Mesenteric fat pad (tissue), 1 donor: ENCODE measurements around the gene MRPS7. TPM values are rescaled to one million over a fixed set of nuclear protein-coding genes. Genes with fewer than 3 reads are reported as not detected.

Source experiments
- DNase-seq: peaks from one replicate; pipeline ENCODE4 v3.0.0-alpha.2; 2020; ENCODE audit warnings: low spot score
- long read RNA-seq: library from polyadenylated mRNA; unstranded; transcript quantifications from one replicate; pipeline ENCODE4 v2.0.0, GENCODE V29; 2020
- total RNA-seq: library from RNA; stranded (reverse); fragmentation: NEBNext Ultra II Directional; extraction: Animal tissue kit (Norgen Biotek cat#: 25700); gene quantifications from one replicate; pipeline ENCODE4 v1.2.1, GENCODE V29; 2021
- donor health status: DM: yes; HTN: yes; CAD: no.

The MRPS7 gene
- total RNA-seq: 45.7 TPM
- long read RNA-seq, transcript MRPS7-203 (4 exons, 1,638 nt): minor isoform, 19 of 197 reads
- long read RNA-seq, transcript MRPS7-201 (5 exons, 1,406 nt): major isoform, 167 of 197 reads
- long read RNA-seq, partial matches to known transcripts: 1 of 197 reads
- long read RNA-seq, other reads (novel, unspliced or antisense): 9 of 197 reads

GRCh38 chr17:75261336-75262111 is at the start of gene MRPS7, which contains the start of gene GGA3:
Gene MRPS7 (plus strand): TSS chr17:75261879. CDS start chr17:75261901, 22 bp downstream.
Gene GGA3 (minus strand): TSS chr17:75261606. CDS start chr17:75261587, 19 bp downstream.
- peak; percentile 98 for DNase-seq

- no peak for DNase-seq
Measured at GRCh38 chr17:75218131-75218530, 43.5 kb upstream of the MRPS7 start.

- DNase-seq: no peak
Measured at GRCh38 chr17:75219815-75220214, 41.9 kb upstream of the MRPS7 start.

- no peak for DNase-seq
Measured at GRCh38 chr17:75225016-75225415, 36.7 kb upstream of the MRPS7 start.

- no peak for DNase-seq
Measured at GRCh38 chr17:75227729-75228128, 34.0 kb upstream of the MRPS7 start.

- DNase-seq: no peak
Measured at GRCh38 chr17:75228305-75228704, 33.4 kb upstream of the MRPS7 start.

- no peak for DNase-seq
Measured at GRCh38 chr17:75228847-75229246, 32.8 kb upstream of the MRPS7 start.

- no peak for DNase-seq
Measured at GRCh38 chr17:75231071-75231470, 30.6 kb upstream of the MRPS7 start.

GRCh38 chr17:75231741-75232464 is 29.8 kb upstream of the MRPS7 start:
- no peak for DNase-seq

- no peak for DNase-seq
Measured at GRCh38 chr17:75232786-75233185, 28.9 kb upstream of the MRPS7 start.

- no peak for DNase-seq
Measured at GRCh38 chr17:75237100-75238014, 24.3 kb upstream of the MRPS7 start.

- DNase-seq: no peak
Measured at GRCh38 chr17:75238020-75238580, 23.6 kb upstream of the MRPS7 start.

GRCh38 chr17:75238684-75239191 is 22.9 kb upstream of the MRPS7 start:
- DNase-seq: no peak

- no peak for DNase-seq
Measured at GRCh38 chr17:75239214-75239613, 22.5 kb upstream of the MRPS7 start.

- DNase-seq: no peak
Measured at GRCh38 chr17:75239778-75240393, 21.8 kb upstream of the MRPS7 start.

- no peak for DNase-seq
Measured at GRCh38 chr17:75240394-75241142, 21.1 kb upstream of the MRPS7 start.

- no peak for DNase-seq
Measured at GRCh38 chr17:75241143-75241430, 20.6 kb upstream of the MRPS7 start.

GRCh38 chr17:75241502-75241901 is 20.2 kb upstream of the MRPS7 start:
- DNase-seq: no peak

GRCh38 chr17:75241996-75242460 is 19.7 kb upstream of the MRPS7 start:
- no peak for DNase-seq
